ENCODE data around the gene DYNC1H1.

DNA sequence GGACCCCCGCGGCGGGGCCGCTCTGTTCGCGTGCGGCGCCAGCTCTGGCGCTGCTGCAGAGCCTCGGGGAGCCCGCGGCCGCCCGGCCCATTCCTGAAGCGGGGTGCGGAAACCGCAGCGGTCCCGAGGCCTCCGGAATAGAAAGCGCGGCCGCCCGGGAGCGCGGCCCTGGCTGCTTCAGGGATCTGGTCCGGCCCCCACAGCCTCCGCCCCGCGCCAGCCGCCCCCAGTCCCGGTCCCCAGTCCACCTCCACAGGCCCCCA, 122.3 kb downstream of the DYNC1H1 start:
- TF ChIP-seq POLR2A (IDR thresholded peaks at IDR 0.05) = no peak
- TF ChIP-seq, protein P1, sequence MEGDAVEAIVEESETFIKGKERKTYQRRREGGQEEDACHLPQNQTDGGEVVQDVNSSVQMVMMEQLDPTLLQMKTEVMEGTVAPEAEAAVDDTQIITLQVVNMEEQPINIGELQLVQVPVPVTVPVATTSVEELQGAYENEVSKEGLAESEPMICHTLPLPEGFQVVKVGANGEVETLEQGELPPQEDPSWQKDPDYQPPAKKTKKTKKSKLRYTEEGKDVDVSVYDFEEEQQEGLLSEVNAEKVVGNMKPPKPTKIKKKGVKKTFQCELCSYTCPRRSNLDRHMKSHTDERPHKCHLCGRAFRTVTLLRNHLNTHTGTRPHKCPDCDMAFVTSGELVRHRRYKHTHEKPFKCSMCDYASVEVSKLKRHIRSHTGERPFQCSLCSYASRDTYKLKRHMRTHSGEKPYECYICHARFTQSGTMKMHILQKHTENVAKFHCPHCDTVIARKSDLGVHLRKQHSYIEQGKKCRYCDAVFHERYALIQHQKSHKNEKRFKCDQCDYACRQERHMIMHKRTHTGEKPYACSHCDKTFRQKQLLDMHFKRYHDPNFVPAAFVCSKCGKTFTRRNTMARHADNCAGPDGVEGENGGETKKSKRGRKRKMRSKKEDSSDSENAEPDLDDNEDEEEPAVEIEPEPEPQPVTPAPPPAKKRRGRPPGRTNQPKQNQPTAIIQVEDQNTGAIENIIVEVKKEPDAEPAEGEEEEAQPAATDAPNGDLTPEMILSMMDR (IDR thresholded peaks at IDR 0.05) = no peak

All from adrenal gland (tissue), 5 donors.